Vagina (tissue), 2 donors: ENCODE measurements around the gene PCSK6.

Source experiments
- CTCF ChIP-seq, 3 experiments: fragments of 450-650 bp in 2 of 3; fragments of 200-600 bp in 1 of 3; sonication (generic) in 1 of 3; IDR thresholded peaks; one replicate each; pipeline ENCODE4 v1.5.1; 2017 to 2019; ENCODE audit warnings: antibody characterized with exemption in 3 of 3, mild to moderate bottlenecking in 2 of 3, moderate library complexity in 2 of 3
- POLR2A ChIP-seq, 2 donors: fragments of 450-650 bp; IDR thresholded peaks; one replicate each; pipeline ENCODE4 v1.6.1; 2017; ENCODE audit warnings: antibody characterized with exemption in 2 of 2, mild to moderate bottlenecking in 2 of 2, moderate library complexity in 2 of 2
- POLR2AphosphoS5 ChIP-seq, 2 donors: sonication (generic); formaldehyde crosslinking; IDR thresholded peaks; one replicate each; pipeline ENCODE4 v1.9.0; 2017; ENCODE audit warnings: antibody characterized with exemption in 2 of 2, mild to moderate bottlenecking in 2 of 2, low read depth in 1 of 2; ENCODE audit not compliant: insufficient read depth in 1 of 2

GRCh38 chr15:101526021-101526420 is 36.5 kb upstream of the PCSK6 start:
- TF ChIP-seq CTCF (IDR thresholded peaks at IDR 0.05): no peak
- TF ChIP-seq POLR2AphosphoS5 (IDR thresholded peaks at IDR 0.05; ENCODE audit: insufficient read depth in 1 of 2, low read depth in 1 of 2): no peak
- no peak for TF ChIP-seq POLR2A (IDR thresholded peaks at IDR 0.05)
